Mesothelial cell of epicardium (in vitro differentiated cells): Measurements from ENCODE around the gene PRR15L. TPM values are rescaled to one million over a fixed set of nuclear protein-coding genes. Genes with fewer than 3 reads are reported as not detected.

Source experiments
- DNase-seq, 2 experiments: peaks; one replicate each; pipeline ENCODE4 v3.0.0; 2021; ENCODE audit warnings: low spot score in 2 of 2; ENCODE audit not compliant: unreplicated experiment in 2 of 2
- H3K27ac Mint-ChIP-seq: 2 replicates; pipeline ENCODE4 v1.8.0; 2021; ENCODE audit warnings: mixed read lengths
- H3K27me3 Mint-ChIP-seq: 2 replicates; pipeline ENCODE4 v1.8.0; 2021; ENCODE audit warnings: low read depth, mixed read lengths
- H3K36me3 Mint-ChIP-seq: 2 replicates; pipeline ENCODE4 v1.8.0; 2021; ENCODE audit warnings: mixed read lengths
- H3K4me1 Mint-ChIP-seq: 2 replicates; pipeline ENCODE4 v1.8.0; 2021; ENCODE audit warnings: mixed read lengths
- H3K4me3 Mint-ChIP-seq: 2 replicates; pipeline ENCODE4 v1.8.0; 2021; ENCODE audit warnings: mild to moderate bottlenecking, moderate library complexity, mixed read lengths
- H3K9me3 Mint-ChIP-seq: 2 replicates; pipeline ENCODE4 v1.8.0; 2021; ENCODE audit warnings: mixed read lengths
- total RNA-seq: library from RNA; stranded (reverse); gene quantifications from 3 replicates; pipeline ENCODE4 v1.2.1, GENCODE V29; 2021
- TF ChIP-seq, protein P1 (sequence below): fragments of 200-600 bp; sonication (generic); IDR thresholded peaks from one replicate; pipeline ENCODE4 v1.5.0; 2021; ENCODE audit warnings: antibody characterized with exemption; ENCODE audit not compliant: unreplicated experiment

The PRR15L gene
- total RNA-seq, 1 donor from 2014 or later, result 3.4 TPM

DNA sequence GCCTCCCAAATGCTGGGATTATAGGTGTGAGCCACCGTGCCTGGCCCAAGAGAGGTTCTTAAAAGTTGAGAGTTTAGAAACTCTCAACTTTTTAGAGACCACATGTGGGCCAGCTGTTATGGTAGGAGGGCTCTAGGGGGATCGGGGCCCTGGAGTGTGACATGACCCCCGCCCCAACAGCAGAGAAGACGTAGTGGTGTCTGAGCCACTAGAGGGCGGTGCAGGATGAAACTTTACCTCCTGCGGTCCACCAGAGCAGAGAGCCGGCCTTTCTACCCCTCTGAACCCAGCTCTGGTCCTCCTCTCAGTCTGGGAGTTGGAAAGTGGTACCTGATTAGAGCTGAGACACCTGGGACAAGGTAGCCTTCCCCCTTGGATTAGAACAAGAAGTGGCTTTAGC, 20.6 kb upstream of the PRR15L start:
- H3K4me3 Mint-ChIP-seq, result no peak overlapping the region
- no peak overlapping the region for H3K27ac Mint-ChIP-seq
- peaks cover 13% of the 10 kb centered on the region for H3K4me1 Mint-ChIP-seq
- TF ChIP-seq, protein P1, sequence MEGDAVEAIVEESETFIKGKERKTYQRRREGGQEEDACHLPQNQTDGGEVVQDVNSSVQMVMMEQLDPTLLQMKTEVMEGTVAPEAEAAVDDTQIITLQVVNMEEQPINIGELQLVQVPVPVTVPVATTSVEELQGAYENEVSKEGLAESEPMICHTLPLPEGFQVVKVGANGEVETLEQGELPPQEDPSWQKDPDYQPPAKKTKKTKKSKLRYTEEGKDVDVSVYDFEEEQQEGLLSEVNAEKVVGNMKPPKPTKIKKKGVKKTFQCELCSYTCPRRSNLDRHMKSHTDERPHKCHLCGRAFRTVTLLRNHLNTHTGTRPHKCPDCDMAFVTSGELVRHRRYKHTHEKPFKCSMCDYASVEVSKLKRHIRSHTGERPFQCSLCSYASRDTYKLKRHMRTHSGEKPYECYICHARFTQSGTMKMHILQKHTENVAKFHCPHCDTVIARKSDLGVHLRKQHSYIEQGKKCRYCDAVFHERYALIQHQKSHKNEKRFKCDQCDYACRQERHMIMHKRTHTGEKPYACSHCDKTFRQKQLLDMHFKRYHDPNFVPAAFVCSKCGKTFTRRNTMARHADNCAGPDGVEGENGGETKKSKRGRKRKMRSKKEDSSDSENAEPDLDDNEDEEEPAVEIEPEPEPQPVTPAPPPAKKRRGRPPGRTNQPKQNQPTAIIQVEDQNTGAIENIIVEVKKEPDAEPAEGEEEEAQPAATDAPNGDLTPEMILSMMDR, result peak; percentile 75
- H3K9me3 Mint-ChIP-seq, result no peaks in the 10 kb centered on the region
- H3K36me3 Mint-ChIP-seq, result peaks cover 42% of the 10 kb centered on the region
- no peaks in the 10 kb centered on the region for H3K27me3 Mint-ChIP-seq
- peak; percentile 47 to 65 for DNase-seq

GRCh38 chr17:47975823-47976205, 18.1 kb upstream of the PRR15L start:
- Mint-ChIP-seq H3K36me3 (peaks cover 37% of the 10 kb centered on the region), H3K27ac (no peak overlapping the region)

DNA sequence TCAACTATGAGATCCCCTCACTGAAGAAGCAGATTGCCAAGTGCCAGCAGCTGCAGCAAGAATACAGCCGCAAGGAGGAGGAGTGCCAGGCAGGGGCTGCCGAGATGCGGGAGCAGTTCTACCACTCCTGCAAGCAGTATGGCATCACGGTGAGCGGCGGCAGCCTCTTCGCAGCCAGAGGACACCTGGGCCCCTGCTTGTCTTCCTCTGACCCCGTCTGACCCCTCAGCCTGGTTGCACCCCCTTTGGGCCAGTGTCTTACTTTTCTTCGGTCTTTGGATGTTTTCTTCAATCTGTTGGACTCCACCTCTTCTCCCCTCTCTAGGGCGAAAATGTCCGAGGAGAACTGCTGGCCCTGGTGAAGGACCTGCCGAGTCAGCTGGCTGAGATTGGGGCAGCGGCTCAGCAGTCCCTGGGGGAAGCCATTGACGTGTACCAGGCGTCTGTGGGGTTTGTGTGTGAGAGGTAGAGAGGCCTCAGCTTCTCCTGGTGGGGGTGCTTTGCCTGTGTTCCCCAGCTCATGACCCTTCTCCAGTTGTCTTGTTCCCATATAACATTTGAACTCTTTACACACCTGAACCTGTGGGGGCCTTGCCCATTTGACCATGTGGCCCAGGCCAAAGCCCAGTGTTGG, 17.6 kb upstream of the PRR15L start:
- H3K4me3 Mint-ChIP-seq, result no peak overlapping the region
- no peaks in the 10 kb centered on the region for H3K9me3 Mint-ChIP-seq
- peaks cover 32% of the 10 kb centered on the region for H3K36me3 Mint-ChIP-seq
- H3K4me1 Mint-ChIP-seq, result peaks cover 16% of the 10 kb centered on the region
- no peaks in the 10 kb centered on the region for H3K27me3 Mint-ChIP-seq
- DNase-seq, result no peak
- no peak overlapping the region for H3K27ac Mint-ChIP-seq
- TF ChIP-seq, protein P1, result no peak

More at GRCh38 chr17:47975823-47976205, 18.1 kb upstream of the PRR15L start:
- TF ChIP-seq, protein P1, result no peak
- Mint-ChIP-seq H3K9me3 (no peaks in the 10 kb centered on the region), H3K4me3 (no peak overlapping the region), H3K27me3 (no peaks in the 10 kb centered on the region), H3K4me1 (peaks cover 13% of the 10 kb centered on the region)
- DNase-seq, result no peak

DNA sequence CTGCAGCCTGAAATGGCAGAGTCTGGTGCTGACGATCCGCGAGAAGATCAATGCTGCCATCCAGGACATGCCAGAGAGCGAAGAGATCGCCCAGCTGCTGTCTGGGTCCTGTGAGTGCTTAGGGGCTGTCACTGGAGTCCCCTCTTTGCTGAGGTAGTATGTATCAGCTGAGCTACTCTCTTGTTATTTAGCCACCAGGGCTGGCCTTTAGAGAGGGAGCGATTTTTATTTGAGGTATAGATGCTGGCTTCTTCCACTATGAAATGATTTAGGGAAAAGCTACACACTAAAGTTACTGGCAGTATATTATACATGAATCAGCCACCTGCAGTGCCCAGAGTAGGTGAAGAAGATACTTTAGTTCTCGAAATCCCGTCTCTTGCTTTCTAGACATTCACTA, 15.9 kb upstream of the PRR15L start:
- H3K4me3 Mint-ChIP-seq, result no peak overlapping the region
- no peaks in the 10 kb centered on the region for H3K9me3 Mint-ChIP-seq
- peaks cover 24% of the 10 kb centered on the region for H3K4me1 Mint-ChIP-seq
- H3K27ac Mint-ChIP-seq, result no peak overlapping the region
- TF ChIP-seq, protein P1, result no peak
- no peaks in the 10 kb centered on the region for H3K27me3 Mint-ChIP-seq
- DNase-seq, result no peak
- H3K36me3 Mint-ChIP-seq, result peaks cover 18% of the 10 kb centered on the region

DNA sequence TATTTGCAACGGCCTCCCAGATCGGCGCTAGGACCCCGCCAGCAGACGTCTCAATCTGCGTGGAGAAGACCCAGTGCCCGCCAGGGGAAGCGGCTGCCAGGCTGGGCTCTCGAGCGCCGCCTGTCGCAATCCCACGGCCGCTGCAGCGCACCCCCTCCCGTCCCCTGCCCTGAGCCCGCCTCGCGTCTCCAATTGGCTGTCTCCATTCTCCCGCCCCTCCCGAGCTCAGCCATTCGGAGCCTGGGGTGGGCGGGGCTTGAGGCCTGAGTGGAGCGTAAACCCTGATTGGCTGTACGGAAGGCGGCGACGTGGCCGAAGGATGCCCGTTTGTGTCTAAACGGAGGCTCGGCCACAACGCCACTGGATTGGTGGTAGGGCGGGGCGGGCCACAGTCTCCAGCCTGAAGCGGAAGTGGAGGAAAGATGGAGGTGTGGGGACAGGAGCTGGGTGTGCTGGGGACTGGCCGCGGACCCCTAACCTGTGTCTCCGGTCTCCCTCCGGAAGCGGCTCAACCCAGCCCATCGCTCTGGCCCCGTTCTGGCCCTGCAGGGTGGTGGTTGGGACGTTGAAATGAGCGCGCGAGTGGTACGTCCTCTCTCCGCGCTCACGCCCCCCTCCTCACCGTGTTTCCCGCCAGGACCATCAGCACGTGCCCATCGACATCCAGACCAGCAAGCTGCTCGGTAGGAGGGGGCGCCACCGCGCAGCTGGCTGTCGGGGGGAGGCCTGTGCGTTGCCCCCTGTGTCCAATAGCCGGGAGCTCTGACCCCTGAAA, 13.2 kb upstream of the PRR15L start, which contains the start of gene CDK5RAP3:
TSS of gene CDK5RAP3 (plus strand) at position 389 of the 775 bp plus-strand sequence. CDS start at position 423, 34 bp downstream.
- Mint-ChIP-seq H3K4me3 (peak within 1 kb of the TSS; percentile 78), H3K9me3 (no peaks in the 10 kb centered on the region), H3K36me3 (peaks cover 8% of the 10 kb centered on the region), H3K27me3 (no peaks in the 10 kb centered on the region), H3K4me1 (peaks cover 37% of the 10 kb centered on the region), H3K27ac (peak within 1 kb of the TSS; percentile 84)
- TF ChIP-seq, protein P1, result peak; percentile 91
- DNase-seq, result peak; percentile 99 to 100
